LHCN-M2 (cell line): ENCODE measurements around the gene FBXO34. TPM values are rescaled to one million over a fixed set of nuclear protein-coding genes. Genes with fewer than 3 reads are reported as not detected.

Source experiments
- DNase-seq: peaks from one replicate; pipeline ENCODE4 v3.0.0-alpha.2; 2012; ENCODE audit warnings: low read depth
- polyA plus RNA-seq: library from polyadenylated mRNA; unstranded; fragments of >200 nt; gene quantifications from one replicate; pipeline ENCODE4 v1.2.1, GENCODE V29; 2012; ENCODE audit warnings: missing spikeins
- total RNA-seq: library from RNA; depleted of rRNA; stranded (reverse); fragments of >200 nt; gene quantifications from 2 replicates; pipeline ENCODE4 v1.2.3, GENCODE V29; 2014; rRNA removed

Gene FBXO34
- 13.7 and 14.0 TPM in 2 replicates for total RNA-seq
- polyA plus RNA-seq, result 6.3 TPM

DNA sequence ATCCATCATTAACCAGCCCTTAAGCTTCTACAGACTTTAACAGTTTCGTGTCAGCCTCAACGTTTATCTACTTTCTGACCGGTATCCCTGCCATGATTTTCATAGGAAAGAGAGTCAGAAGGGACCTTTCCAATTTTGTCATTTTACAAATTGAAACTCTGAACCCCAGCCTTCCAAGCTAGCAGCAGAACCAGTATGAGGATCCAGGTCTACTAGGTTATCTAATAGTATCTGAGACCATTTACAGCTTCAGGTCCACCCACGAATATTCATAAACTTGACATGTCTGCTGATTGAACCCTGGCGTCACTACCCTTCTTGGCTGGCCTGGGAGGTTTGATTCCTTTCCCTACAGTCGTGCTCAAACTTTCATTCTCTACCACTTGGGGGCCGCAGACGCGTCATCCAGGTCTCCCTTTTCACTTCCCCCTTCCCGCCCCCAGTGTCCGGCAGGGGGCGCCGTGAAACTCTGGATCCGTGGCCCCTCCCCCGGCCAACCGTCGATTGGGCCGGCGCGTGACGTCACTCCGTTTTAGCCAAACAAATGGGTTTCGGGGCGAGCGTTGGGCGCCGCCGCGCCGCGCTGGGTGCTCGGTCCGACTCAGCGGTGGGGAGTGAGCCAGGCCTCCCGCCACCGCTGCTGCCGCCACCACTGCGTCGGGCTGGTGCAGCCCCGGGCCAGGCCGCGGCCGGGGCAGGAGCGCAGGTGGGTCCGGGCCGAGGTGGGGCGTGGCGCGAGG lies at the start of gene FBXO34:
FBXO34 (plus strand) TSS at position 590 of the 740 bp plus-strand sequence. CDS start 78,970 bp downstream, outside the sequence.
- DNase-seq, result peak; percentile 97

- no peak for DNase-seq
Measured at GRCh38 chr14:55221968-55222367, 49.3 kb upstream of the FBXO34 start.

DNA sequence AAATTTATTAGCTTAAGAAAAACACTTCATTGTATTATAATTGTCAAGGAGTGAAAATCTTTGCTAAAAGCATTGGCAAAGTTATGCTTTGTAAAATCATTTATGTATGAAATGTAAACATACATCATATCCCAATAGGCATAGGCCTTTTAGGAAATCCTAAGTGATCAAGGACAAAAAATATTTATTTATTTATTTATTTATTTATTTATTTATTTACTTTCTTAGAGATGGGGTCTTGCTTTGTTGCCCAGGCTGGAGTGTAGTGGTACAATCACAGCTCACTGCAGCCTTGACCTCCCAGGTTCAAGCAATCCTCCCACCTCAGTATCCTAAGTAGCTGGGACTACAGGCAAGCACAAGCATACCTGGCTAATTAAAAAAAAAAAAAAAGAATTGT lies 47.9 kb upstream of the FBXO34 start:
- DNase-seq, result no peak

DNA sequence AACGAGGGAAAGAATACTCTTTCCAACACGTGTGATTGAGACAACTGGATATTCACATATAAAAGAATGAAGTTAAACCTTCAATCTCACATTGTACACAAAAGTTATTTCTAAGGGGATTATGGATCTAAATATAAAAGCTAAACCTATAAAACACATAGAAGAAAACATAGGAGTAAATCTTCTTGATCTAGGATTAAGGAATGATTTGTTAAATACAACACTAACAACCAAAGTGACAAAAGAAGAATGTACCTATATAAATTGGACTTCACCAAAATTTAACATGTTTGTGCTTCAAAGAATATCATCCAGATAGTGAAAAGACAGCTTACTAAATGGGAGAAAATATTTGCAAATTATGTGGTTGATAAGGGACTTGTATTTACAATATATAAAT lies 43.0 kb upstream of the FBXO34 start:
- no peak for DNase-seq

- DNase-seq, result no peak
Measured at GRCh38 chr14:55233591-55233990, 37.6 kb upstream of the FBXO34 start.

DNA sequence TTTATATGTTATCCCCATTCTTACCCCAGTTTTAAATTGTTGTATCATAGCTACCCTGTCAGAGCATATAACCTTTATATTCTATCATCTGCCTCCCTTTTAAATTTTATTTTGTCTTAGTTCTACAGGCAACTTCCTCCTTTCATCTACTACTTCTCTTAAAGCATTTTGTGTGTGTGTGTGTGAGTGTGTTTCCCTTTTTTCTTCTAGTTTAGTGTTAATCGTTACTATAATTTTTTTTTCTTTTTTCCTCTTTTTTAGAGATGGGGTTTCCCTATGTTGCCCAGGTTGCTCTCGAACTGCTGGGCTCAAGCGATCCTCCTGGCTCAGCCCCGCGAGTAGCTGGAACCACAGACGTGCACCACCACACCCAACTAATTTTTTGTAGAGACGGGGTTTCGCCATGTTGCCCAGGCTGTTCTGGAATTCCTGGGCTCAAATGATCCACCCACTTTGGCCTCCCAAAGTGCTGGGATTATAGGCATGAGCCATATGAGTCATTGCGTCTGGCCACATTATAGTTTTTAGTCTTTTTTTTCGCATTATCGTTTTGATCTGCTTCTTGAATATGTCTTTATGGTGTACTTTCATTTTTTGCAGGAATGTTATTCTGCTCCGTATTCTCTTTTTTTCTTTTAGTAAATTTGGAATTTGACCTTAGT lies 33.1 kb upstream of the FBXO34 start:
- DNase-seq, result no peak

DNA sequence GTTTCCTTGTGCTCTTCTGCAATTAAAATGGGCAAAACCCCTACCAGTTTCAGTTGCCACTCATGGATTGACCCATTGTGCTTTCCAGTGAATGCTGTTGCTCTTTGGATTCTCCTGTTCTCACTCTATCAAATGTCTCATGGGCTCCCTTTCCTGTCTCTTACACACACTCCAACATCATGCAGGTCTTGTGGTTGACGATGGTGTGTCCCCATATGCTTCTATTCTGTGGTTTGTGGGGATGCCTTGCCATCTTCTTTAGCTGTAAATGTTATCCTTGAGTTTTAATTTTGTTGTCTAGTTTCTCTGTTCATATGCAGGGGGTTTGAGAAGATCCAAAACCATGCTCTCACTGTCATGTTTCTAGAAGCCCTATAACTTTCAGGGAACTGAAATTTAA lies 31.9 kb upstream of the FBXO34 start:
- DNase-seq, result no peak

DNA sequence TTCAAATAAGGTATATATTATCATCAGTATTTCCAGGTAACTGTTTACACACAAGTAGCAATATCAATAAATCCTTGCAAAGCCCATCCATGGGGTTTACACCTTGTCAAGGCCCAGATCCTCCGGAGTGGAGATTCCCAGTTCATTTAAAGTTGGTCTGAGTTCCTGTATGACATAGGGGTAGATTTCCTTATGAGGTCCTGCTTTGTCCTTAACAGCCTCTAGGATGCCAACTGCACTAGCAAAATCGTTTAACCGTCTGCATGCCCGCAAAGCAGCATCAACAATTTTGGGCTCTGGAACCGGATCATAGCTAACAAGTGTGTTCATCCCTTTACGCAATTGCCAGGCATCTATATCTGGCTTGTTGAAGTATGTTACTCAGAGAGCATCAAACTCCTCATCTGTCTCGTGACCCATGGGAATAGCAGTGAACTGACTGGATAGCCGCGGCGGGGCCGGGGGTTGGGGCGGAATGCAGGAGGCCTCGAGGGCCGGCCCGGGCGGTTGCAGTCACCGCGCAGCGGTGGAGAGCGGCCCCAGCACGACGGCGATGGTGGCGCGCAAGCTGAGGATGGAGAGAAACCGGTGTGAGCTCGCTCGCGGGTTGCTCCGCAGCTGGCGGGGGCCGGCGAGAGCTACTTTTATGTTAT lies 30.6 kb upstream of the FBXO34 start:
- peak; percentile 51 for DNase-seq

- DNase-seq, result no peak
Measured at GRCh38 chr14:55241673-55242072, 29.5 kb upstream of the FBXO34 start.

- no peak for DNase-seq
Measured at GRCh38 chr14:55243386-55243785, 27.8 kb upstream of the FBXO34 start.

- DNase-seq, result no peak
Measured at GRCh38 chr14:55243813-55244212, 27.4 kb upstream of the FBXO34 start.

GRCh38 chr14:55245657-55246268 lies 25.5 kb upstream of the FBXO34 start:
- peak; percentile 23 for DNase-seq

- DNase-seq, result no peak
Measured at GRCh38 chr14:55248411-55248810, 22.8 kb upstream of the FBXO34 start.

DNA sequence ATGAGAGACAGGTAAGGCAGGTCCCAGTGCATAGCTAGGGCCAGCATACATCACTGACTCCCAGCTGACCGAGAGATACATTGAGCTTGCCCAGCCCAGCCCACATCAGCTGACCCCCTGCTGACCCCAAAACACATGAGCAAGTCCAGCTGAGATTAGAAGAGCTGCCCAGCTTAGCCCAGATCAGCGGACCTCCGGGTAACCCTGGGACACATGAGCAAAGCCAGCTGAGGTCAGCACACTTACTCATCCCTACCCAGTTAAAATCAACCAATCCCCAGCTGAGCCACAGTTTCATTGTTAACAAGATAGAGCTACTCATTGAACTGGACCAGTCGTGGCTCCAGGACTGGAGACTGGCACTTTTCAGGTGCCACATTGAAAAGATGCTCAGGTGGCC lies 21.8 kb upstream of the FBXO34 start:
- peak; percentile 76 for DNase-seq

- DNase-seq, result no peak
Measured at GRCh38 chr14:55253276-55253675, 17.9 kb upstream of the FBXO34 start.

DNA sequence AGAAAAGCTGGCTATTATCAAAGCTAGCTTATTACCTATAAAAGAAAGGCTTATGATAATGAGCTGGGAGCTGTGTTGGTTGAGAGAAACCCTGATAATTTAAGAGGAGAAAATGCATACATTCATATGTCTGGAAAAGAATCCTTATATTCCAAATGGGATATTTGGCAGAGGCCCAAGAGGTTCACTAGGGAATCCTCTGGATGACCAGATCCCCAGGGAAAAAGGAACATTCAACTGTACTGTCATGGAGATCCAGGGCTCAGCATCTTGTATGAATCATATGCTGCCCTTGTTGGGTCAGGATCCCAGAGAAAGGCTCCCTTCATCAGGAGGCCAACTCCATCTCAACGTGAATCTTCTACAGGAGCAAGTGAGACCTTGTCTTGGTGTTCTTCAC lies 16.6 kb upstream of the FBXO34 start:
- DNase-seq, result no peak

- DNase-seq, result no peak
Measured at GRCh38 chr14:55255979-55256378, 15.2 kb upstream of the FBXO34 start.

- no peak for DNase-seq
Measured at GRCh38 chr14:55256586-55256985, 14.6 kb upstream of the FBXO34 start.

DNA sequence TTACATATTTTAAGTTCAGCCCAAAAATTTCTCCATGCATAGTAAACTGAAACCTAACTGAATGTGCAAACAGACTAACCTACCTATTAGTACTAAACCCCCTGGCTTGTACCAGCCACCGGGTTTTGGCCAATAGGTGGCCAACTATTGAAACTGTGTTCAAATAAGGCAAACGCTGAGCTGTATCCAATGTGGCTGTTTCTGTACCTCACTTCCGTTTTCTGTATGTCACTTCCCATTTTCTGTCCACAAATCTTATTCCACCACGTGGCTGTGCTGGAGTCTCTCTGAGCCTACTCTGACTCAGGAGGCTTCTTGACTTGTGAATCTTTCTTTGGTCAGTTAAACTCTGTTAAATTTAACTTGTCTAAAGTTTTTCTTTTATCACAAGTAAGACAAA lies 6.0 kb upstream of the FBXO34 start:
- no peak for DNase-seq

- DNase-seq, result no peak
Measured at GRCh38 chr14:55267820-55268219, 3.4 kb upstream of the FBXO34 start.

DNA sequence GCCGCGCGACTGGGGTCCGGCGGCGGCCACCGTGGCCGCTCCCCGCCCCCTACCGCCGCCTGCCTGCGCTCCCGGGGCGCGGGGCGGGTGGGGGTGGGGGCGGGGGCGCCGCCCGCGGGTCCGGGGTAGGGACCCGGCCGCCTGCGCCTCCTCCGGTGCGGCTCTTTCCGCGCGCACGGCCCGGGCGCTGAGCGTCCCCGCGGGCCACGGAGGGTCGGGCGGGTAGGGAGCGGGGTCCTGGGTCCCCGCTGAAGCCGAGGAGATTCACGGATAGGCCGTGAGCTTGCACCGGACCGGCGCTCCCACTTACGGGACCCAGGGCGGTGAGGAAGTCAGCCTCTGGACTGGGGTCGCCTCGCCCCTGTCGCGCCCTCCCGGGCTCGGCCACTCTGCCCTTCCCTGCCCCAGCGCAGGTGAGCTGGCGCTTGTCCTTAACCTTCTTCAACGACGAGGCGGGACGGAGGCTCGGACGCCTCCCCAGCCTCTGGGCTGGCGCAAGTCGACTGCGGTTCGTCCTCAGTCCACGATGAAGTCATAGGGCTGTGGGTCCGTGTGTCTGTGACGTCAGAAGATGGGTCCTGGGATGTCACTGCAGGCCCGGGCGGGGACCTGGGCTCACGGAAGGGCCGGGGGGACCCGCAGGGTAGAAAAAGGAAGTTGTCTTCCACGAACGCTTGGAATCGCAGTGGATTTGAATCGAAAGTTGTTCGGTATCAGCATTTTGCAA lies 514 bp downstream of the FBXO34 start:
- DNase-seq, result peak; percentile 78

DNA sequence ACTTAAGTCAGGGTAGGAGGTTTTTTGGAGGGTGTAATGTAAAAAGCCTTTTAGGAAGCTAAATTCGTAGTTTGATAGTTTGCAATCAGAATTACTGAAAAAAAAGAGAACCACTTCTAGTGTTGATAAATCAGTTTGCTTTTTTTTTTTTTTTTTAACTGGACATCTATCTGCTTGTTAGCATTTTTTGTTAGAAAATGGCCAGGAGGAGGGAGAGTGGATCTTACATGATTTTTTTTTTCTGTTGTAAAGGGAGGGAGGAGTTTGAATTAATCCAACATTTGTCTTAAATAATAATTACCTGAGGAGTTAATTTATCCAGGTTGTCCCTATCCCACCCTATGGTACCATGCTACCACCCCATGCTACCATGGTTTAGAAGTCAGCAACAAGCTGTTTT lies 1.2 kb downstream of the FBXO34 start:
- no peak for DNase-seq
